Measurements from ENCODE around the gene TOR2A. TPM values are rescaled to one million over a fixed set of nuclear protein-coding genes. Genes with fewer than 3 reads are reported as not detected.

The TOR2A gene
- total and polyA plus RNA-seq, 11 donors: 1.7 to 9.2 (median 3.4) TPM

- H3K4me3 ChIP-seq: no peak overlapping the region
- H3K27ac ChIP-seq: no peak overlapping the region
- no peaks in the 10 kb centered on the region for H3K27me3 ChIP-seq
- DNase-seq (no peak), ATAC-seq (no peak)
- intact Hi-C loops (cut with DNase I): no loop called here
- TF ChIP-seq, protein P1, sequence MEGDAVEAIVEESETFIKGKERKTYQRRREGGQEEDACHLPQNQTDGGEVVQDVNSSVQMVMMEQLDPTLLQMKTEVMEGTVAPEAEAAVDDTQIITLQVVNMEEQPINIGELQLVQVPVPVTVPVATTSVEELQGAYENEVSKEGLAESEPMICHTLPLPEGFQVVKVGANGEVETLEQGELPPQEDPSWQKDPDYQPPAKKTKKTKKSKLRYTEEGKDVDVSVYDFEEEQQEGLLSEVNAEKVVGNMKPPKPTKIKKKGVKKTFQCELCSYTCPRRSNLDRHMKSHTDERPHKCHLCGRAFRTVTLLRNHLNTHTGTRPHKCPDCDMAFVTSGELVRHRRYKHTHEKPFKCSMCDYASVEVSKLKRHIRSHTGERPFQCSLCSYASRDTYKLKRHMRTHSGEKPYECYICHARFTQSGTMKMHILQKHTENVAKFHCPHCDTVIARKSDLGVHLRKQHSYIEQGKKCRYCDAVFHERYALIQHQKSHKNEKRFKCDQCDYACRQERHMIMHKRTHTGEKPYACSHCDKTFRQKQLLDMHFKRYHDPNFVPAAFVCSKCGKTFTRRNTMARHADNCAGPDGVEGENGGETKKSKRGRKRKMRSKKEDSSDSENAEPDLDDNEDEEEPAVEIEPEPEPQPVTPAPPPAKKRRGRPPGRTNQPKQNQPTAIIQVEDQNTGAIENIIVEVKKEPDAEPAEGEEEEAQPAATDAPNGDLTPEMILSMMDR (IDR thresholded peaks at IDR 0.05): no peak
- peaks cover 0 to 31% (median 10%) of the 10 kb centered on the region in 12 donors for H3K4me1 ChIP-seq
- WGBS, 4 donors: 90 to 93% (median 91%) methylated on average over 17 to 19 of the region's 19 CpGs
- no peaks in the 10 kb centered on the region for H3K9me3 ChIP-seq
- H3K36me3 ChIP-seq: peaks cover 0 to 96% (median 82%) of the 10 kb centered on the region in 9 donors
Measured at GRCh38 chr9:127744398-127745110, 9.5 kb upstream of the TOR2A start.

DNA sequence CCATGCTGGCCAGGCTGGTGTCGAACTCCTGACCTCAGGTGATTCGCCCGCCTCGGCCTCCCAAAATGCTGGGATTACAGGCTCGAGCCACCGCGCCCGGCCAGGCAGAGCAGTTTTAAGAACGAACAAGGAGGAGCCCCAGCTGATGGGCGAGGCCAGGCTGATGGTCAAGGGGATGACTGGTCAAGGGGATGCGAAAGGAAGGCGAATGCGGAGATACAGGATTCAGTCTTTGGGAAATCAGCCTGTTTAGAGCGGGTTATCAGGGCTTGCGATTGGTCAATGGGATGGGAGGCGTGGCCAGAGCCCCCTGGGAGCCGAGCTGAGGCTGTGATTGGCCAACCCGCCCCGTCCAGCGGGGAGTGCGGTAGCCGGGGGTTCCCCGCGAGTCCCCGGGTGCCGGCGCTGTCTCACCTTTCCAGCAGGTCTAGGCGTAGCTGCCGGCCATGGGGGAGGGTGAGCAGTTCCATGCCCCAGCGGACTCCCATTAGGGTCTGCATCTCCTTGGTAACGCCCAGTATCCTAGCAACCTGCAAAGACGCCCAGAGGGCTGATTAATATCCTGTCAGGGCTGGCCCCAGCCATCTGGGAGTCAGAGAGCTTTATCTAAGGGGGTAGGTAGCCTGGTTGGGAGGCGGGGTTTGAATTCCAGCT, 7.5 kb upstream of the TOR2A start:
- peak in 2 of 4 donors; percentile 12 to 37 for ATAC-seq
- H3K9me3 ChIP-seq: no peaks in the 10 kb centered on the region
- peaks cover 0 to 32% (median 10%) of the 10 kb centered on the region in 12 donors for H3K4me1 ChIP-seq
- 40 to 56% (median 53%) methylated on average over 30 to 33 of the region's 33 CpGs for WGBS, 4 donors
- peaks cover 0 to 95% (median 80%) of the 10 kb centered on the region in 9 donors for H3K36me3 ChIP-seq
- peak overlapping the region in 1 of 12 donors; percentile 60 for H3K27ac ChIP-seq
- DNase-seq: no peak
- peak overlapping the region in 11 of 12 donors; percentile 4 to 55 (median 44) for H3K4me3 ChIP-seq
- no peaks in the 10 kb centered on the region for H3K27me3 ChIP-seq
- intact Hi-C loops (cut with DNase I): loop anchor here in 1 of 10 donors (2.0 kb wide), 1 partner anchor 174 kb away; the partner anchor contains the start of gene ST6GALNAC4
- TF ChIP-seq, protein P1 (IDR thresholded peaks at IDR 0.05): no peak
- no peak for TF ChIP-seq POLR2A (IDR thresholded peaks at IDR 0.05)

- intact Hi-C loops (cut with DNase I): loop anchor here in 1 of 10 donors (2.0 kb wide), 1 partner anchor 175 kb away; the partner anchor contains the start of gene ST6GALNAC4
- ATAC-seq (peak; percentile 65 to 84 (median 80)), DNase-seq (peak; percentile 78 to 89 (median 83))
- H3K36me3 ChIP-seq: peaks cover 0 to 89% (median 77%) of the 10 kb centered on the region in 9 donors
- WGBS, 4 donors: 46 to 61% (median 57%) methylated on average over 36 to 38 of the region's 38 CpGs
- peak overlapping the region in 7 of 12 donors; percentile 0 to 60 (median 33) for H3K27ac ChIP-seq
- TF ChIP-seq, protein P1 (IDR thresholded peaks at IDR 0.05): no peak
- TF ChIP-seq POLR2A (IDR thresholded peaks at IDR 0.05): no peak
- H3K4me3 ChIP-seq: peak overlapping the region in 11 of 12 donors; percentile 4 to 55 (median 44)
- no peaks in the 10 kb centered on the region for H3K9me3 ChIP-seq
- peaks cover 0 to 32% (median 10%) of the 10 kb centered on the region in 12 donors for H3K4me1 ChIP-seq
- H3K27me3 ChIP-seq: no peaks in the 10 kb centered on the region
Measured at GRCh38 chr9:127741831-127742434, 6.8 kb upstream of the TOR2A start.

Data from heart left ventricle (tissue), 16 donors.